ENCODE results near the gene SDCCAG8. TPM values are rescaled to one million over a fixed set of nuclear protein-coding genes. Genes with fewer than 3 reads are reported as not detected.

SDCCAG8 gene
- polyA plus RNA-seq, 3 donors: 33.2 to 34.4 (median 33.4) TPM

DNA sequence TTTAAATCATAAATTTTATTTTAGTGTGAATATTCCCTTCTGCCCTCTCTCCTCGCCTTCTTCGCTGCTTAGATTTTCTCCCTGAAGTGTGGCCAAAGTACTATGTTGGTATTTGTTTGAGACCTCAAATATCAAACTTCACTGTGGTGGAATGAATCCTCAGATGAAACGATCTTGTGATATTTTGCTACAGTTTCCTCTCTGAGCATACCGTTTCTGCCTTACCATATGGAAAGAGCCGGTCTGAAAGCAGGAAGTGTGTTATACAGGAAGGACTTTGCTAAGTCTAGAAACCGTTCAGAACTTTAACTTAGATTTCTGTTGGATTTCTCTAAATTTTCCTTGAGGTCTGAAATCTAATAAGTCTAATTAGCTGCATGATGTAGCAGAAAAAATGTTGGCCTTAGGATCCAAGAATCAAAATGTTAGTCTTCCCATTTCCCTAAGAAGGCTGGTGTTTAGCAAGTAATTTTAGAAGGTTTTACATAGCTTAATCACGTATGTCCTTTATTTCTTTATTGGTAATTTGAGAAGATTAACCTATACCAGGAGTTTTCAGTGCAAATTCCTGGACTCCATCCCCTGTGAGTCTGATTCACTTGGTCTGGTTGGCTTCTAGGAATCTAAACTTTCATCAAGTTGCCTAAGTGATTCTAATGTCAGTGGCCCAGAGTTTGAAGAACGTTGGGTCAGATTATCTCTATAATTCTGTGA is 30.7 kb downstream of the SDCCAG8 start:
- WGBS (ENCODE audit: insufficient coverage): 0% methylated on average over 2 of the region's 8 CpGs
- peak overlapping the region; percentile 14 to 30 for H3K4me3 Mint-ChIP-seq
- peak; percentile 62 to 76 (median 71) for DNase-seq
- Histone ChIP-seq H3K4me3 (replicated peaks in 1 of 3; ENCODE audit: low read depth in 2 of 3, low read length in 3 of 3) (peak overlapping the region in 2 of 3 experiments; percentile 25 to 54), H3K27ac (ENCODE audit: low read depth in 1 of 2, low read length in 2 of 2) (peak overlapping the region; percentile 25 to 96), H4K20me1 (ENCODE audit: insufficient read depth, low read length) (no peaks in the 10 kb centered on the region), H3K79me2 (ENCODE audit: insufficient read depth, low read length) (peaks cover 30% of the 10 kb centered on the region), H2AFZ (ENCODE audit: insufficient read depth, low read depth, low read length, poor library complexity, severe bottlenecking) (no peak overlapping the region), H3K4me1 (ENCODE audit: control insufficient read depth in 1 of 2, insufficient read depth in 2 of 2, low read length in 2 of 2) (peaks cover 47 to 53% of the 10 kb centered on the region in 2 donors), H3K9ac (ENCODE audit: insufficient read depth, low read length, poor library complexity, severe bottlenecking) (peak overlapping the region; percentile 71), H3K9me3 (replicated peaks in 1 of 2; ENCODE audit: control insufficient read depth in 1 of 2, insufficient read depth in 1 of 2, low read length in 2 of 2) (no peaks in the 10 kb centered on the region), H3K36me3 (replicated peaks in 1 of 2; ENCODE audit: control insufficient read depth in 1 of 2, insufficient read depth in 2 of 2, low read length in 2 of 2) (peaks cover 4 to 32% of the 10 kb centered on the region in 2 donors), H3K4me2 (replicated peaks; ENCODE audit: extremely low read depth, low read length, poor library complexity, severe bottlenecking) (peak overlapping the region; percentile 64), H3K27me3 (ENCODE audit: control insufficient read depth in 2 of 2, insufficient read depth in 2 of 2, low read length in 2 of 2) (no peaks in the 10 kb centered on the region)
- H3K27me3 Mint-ChIP-seq (ENCODE audit: low read depth in 3 of 3): no peaks in the 10 kb centered on the region
- H3K9me3 Mint-ChIP-seq: peaks cover 0 to 4% (median 0%) of the 10 kb centered on the region in 7 donors
- H3K4me1 Mint-ChIP-seq: peaks cover 54% of the 10 kb centered on the region
- intact Hi-C loops (cut with micrococcal nuclease): loop anchor here in 1 of 2 donors (5.0 to 10.0 kb wide), 2 partner anchors 34 to 188 kb away; no protein-coding TSS in a partner anchor
- TF ChIP-seq CTCF (IDR thresholded peaks at IDR 0.05): no peak
- H3K27ac Mint-ChIP-seq: peak overlapping the region; percentile 98 to 100 (median 99)
- peaks cover 41 to 46% of the 10 kb centered on the region in 2 donors for H3K36me3 Mint-ChIP-seq

GRCh38 chr1:243287123-243287460 is 31.3 kb downstream of the SDCCAG8 start:
- Histone ChIP-seq H2AFZ (ENCODE audit: insufficient read depth, low read depth, low read length, poor library complexity, severe bottlenecking) (no peak overlapping the region), H3K79me2 (ENCODE audit: insufficient read depth, low read length) (peaks cover 27% of the 10 kb centered on the region), H3K4me1 (ENCODE audit: control insufficient read depth in 1 of 2, insufficient read depth in 2 of 2, low read length in 2 of 2) (peaks cover 47 to 53% of the 10 kb centered on the region in 2 donors), H3K27me3 (ENCODE audit: control insufficient read depth in 2 of 2, insufficient read depth in 2 of 2, low read length in 2 of 2) (no peaks in the 10 kb centered on the region), H3K27ac (ENCODE audit: low read depth in 1 of 2, low read length in 2 of 2) (peak overlapping the region; percentile 25 to 96), H3K36me3 (replicated peaks in 1 of 2; ENCODE audit: control insufficient read depth in 1 of 2, insufficient read depth in 2 of 2, low read length in 2 of 2) (peaks cover 4 to 31% of the 10 kb centered on the region in 2 donors), H3K4me3 (replicated peaks in 1 of 3; ENCODE audit: low read depth in 2 of 3, low read length in 3 of 3) (peak overlapping the region in 2 of 3 experiments; percentile 25 to 54), H4K20me1 (ENCODE audit: insufficient read depth, low read length) (no peaks in the 10 kb centered on the region), H3K9ac (ENCODE audit: insufficient read depth, low read length, poor library complexity, severe bottlenecking) (peak overlapping the region; percentile 71), H3K4me2 (replicated peaks; ENCODE audit: extremely low read depth, low read length, poor library complexity, severe bottlenecking) (peak overlapping the region; percentile 64), H3K9me3 (replicated peaks in 1 of 2; ENCODE audit: control insufficient read depth in 1 of 2, insufficient read depth in 1 of 2, low read length in 2 of 2) (no peaks in the 10 kb centered on the region)
- no CpG with 5 or more reads among the region's 2 CpGs for WGBS (ENCODE audit: insufficient coverage)
- intact Hi-C loops (cut with micrococcal nuclease): loop anchor here in 1 of 2 donors (5.0 to 10.0 kb wide), 2 partner anchors 35 to 188 kb away; no protein-coding TSS in a partner anchor
- Mint-ChIP-seq H3K27me3 (ENCODE audit: low read depth in 3 of 3) (no peaks in the 10 kb centered on the region), H3K4me1 (peaks cover 54% of the 10 kb centered on the region), H3K4me3 (peak overlapping the region in 1 of 2 donors; percentile 64), H3K9me3 (peaks cover 0 to 4% (median 0%) of the 10 kb centered on the region in 7 donors), H3K27ac (peak overlapping the region; percentile 98 to 100 (median 99)), H3K36me3 (peaks cover 42 to 44% of the 10 kb centered on the region in 2 donors)
- peak in 2 of 3 donors; percentile 64 to 66 for DNase-seq
- TF ChIP-seq CTCF (IDR thresholded peaks at IDR 0.05): no peak

All from CD14-positive monocyte (primary cell).